ENCODE results near the gene ACAP1. TPM values are rescaled to one million over a fixed set of nuclear protein-coding genes. Genes with fewer than 3 reads are reported as not detected.

ACAP1 gene
- total RNA-seq, 1 donor from 2014 or later, result 3.2 TPM

- Mint-ChIP-seq H3K9me3 (no peaks in the 10 kb centered on the region), H3K27ac (peak overlapping the region; percentile 91), H3K4me3 (peak overlapping the region; percentile 89), H3K27me3 (no peaks in the 10 kb centered on the region), H3K36me3 (no peaks in the 10 kb centered on the region), H3K4me1 (ENCODE audit: unreplicated experiment) (peaks cover 29% of the 10 kb centered on the region)
- no peak for DNase-seq (ENCODE audit: extremely low spot score, unreplicated experiment)
- TF ChIP-seq CTCF (conservative IDR thresholded peaks at IDR 0.05), result peak; percentile 3
Measured at GRCh38 chr17:7352503-7352889, 16.2 kb downstream of the ACAP1 start.

- Mint-ChIP-seq H3K27ac (peak overlapping the region; percentile 91), H3K4me1 (ENCODE audit: unreplicated experiment) (peaks cover 29% of the 10 kb centered on the region), H3K9me3 (no peaks in the 10 kb centered on the region), H3K27me3 (no peaks in the 10 kb centered on the region), H3K4me3 (peak overlapping the region; percentile 89), H3K36me3 (no peaks in the 10 kb centered on the region)
- no peak for TF ChIP-seq CTCF (conservative IDR thresholded peaks at IDR 0.05)
- no peak for DNase-seq (ENCODE audit: extremely low spot score, unreplicated experiment)
Measured at GRCh38 chr17:7352910-7353635, 16.7 kb downstream of the ACAP1 start.

- Mint-ChIP-seq H3K4me1 (ENCODE audit: unreplicated experiment) (peaks cover 27% of the 10 kb centered on the region), H3K9me3 (no peaks in the 10 kb centered on the region), H3K27me3 (no peaks in the 10 kb centered on the region), H3K27ac (peak overlapping the region; percentile 91), H3K4me3 (peak overlapping the region; percentile 74), H3K36me3 (no peaks in the 10 kb centered on the region)
- no peak for DNase-seq (ENCODE audit: extremely low spot score, unreplicated experiment)
- TF ChIP-seq CTCF (conservative IDR thresholded peaks at IDR 0.05), result no peak
Measured at GRCh38 chr17:7354262-7354843, 18.0 kb downstream of the ACAP1 start.

- H3K4me3 Mint-ChIP-seq, result peak within 1 kb of the TSS; percentile 74
- peak within 1 kb of the TSS; percentile 91 for H3K27ac Mint-ChIP-seq
- no peaks in the 10 kb centered on the region for H3K36me3 Mint-ChIP-seq
- peaks cover 20% of the 10 kb centered on the region for H3K4me1 Mint-ChIP-seq (ENCODE audit: unreplicated experiment)
- H3K27me3 Mint-ChIP-seq, result no peaks in the 10 kb centered on the region
- DNase-seq (ENCODE audit: extremely low spot score, unreplicated experiment), result no peak
- TF ChIP-seq CTCF (conservative IDR thresholded peaks at IDR 0.05), result no peak
- no peaks in the 10 kb centered on the region for H3K9me3 Mint-ChIP-seq
Measured at GRCh38 chr17:7355053-7355452, 18.7 kb downstream of the ACAP1 start, which contains the start of gene TMEM95. TSS of gene TMEM95 (plus strand) at chr17:7355156. CDS start at chr17:7355205, 49 bp downstream.

GRCh38 chr17:7355573-7355972, 19.2 kb downstream of the ACAP1 start:
- H3K27me3 Mint-ChIP-seq, result no peaks in the 10 kb centered on the region
- TF ChIP-seq CTCF (conservative IDR thresholded peaks at IDR 0.05), result no peak
- no peak for DNase-seq (ENCODE audit: extremely low spot score, unreplicated experiment)
- H3K4me3 Mint-ChIP-seq, result no peak overlapping the region
- no peak overlapping the region for H3K27ac Mint-ChIP-seq
- H3K36me3 Mint-ChIP-seq, result no peaks in the 10 kb centered on the region
- no peaks in the 10 kb centered on the region for H3K9me3 Mint-ChIP-seq
- peaks cover 17% of the 10 kb centered on the region for H3K4me1 Mint-ChIP-seq (ENCODE audit: unreplicated experiment)

Measured in type B pancreatic cell (in vitro differentiated cells).